ENCODE data around the gene EVI5.
A peak's percentile ranks its signal among the peaks of the same experiment; 100 is the strongest.

DNA sequence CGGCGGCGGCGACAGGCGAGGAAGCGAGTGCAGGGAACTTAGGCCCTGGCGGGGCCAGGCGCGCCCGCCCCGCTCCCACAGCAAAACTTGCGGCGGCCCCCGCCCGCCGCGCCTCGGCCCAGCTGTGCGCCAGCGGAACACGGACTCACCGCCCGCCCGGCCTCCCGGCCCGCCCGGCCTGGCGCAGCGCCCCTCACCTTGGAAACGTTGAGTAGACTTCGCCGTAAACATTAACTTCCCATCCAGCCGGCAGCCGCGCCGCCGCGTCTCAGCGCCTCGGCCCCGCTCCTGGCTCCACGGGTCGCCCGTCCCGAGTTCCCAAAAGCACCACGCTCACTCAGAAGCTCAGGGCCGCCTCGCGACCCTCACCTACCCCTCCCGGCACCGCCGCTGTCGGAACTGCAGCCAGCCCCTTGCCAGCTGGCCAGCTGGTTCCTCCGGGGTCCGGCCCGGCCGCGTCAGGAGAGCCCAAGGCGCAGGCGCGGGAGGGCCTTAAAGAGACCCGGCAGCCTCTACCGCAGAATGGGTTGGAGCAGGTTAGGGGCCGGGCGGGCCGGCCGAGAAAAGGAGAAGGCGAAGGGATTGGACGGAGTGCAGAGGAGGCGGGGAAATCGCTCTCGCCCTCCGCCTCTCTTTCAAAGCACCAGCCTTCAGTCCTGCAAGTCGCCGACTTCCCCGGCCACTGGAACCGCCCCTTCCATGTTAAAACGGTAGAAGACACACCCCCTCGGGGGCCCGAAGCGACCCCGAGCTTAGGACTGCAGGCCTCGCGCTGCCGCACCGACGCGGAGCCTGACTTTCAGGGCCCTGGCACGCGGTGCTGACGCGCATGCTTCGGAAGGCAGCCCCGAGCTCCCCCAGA is at the start of gene EVI5:
- TF ChIP-seq, protein P1, sequence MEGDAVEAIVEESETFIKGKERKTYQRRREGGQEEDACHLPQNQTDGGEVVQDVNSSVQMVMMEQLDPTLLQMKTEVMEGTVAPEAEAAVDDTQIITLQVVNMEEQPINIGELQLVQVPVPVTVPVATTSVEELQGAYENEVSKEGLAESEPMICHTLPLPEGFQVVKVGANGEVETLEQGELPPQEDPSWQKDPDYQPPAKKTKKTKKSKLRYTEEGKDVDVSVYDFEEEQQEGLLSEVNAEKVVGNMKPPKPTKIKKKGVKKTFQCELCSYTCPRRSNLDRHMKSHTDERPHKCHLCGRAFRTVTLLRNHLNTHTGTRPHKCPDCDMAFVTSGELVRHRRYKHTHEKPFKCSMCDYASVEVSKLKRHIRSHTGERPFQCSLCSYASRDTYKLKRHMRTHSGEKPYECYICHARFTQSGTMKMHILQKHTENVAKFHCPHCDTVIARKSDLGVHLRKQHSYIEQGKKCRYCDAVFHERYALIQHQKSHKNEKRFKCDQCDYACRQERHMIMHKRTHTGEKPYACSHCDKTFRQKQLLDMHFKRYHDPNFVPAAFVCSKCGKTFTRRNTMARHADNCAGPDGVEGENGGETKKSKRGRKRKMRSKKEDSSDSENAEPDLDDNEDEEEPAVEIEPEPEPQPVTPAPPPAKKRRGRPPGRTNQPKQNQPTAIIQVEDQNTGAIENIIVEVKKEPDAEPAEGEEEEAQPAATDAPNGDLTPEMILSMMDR (IDR thresholded peaks at IDR 0.05): peak in 2 of 4 experiments; percentile 19 to 35
- peak; percentile 38 to 63 for TF ChIP-seq POLR2A (IDR thresholded peaks at IDR 0.05)

Measured in sigmoid colon (tissue), 3 donors.